Transverse colon (tissue), 3 donors: ENCODE data around the gene HOXA4.

ENCODE experiments used
- CTCF ChIP-seq, 5 experiments: fragments of 200-600 bp in 3 of 5; fragments of 450-650 bp in 2 of 5; sonication (generic) in 3 of 5; IDR thresholded peaks; 1 replicate in 2 of 5; 2 replicates in 3 of 5; pipeline ENCODE4 v1.5.1; 2016 to 2017; ENCODE audit warnings: antibody characterized with exemption in 5 of 5, inconsistent platforms in 3 of 5, mild to moderate bottlenecking in 2 of 5, moderate library complexity in 1 of 5
- POLR2A ChIP-seq: fragments of 450-650 bp; IDR thresholded peaks from one replicate; pipeline ENCODE4 v1.6.1; 2016; ENCODE audit warnings: antibody characterized with exemption, mild to moderate bottlenecking, moderate library complexity

DNA sequence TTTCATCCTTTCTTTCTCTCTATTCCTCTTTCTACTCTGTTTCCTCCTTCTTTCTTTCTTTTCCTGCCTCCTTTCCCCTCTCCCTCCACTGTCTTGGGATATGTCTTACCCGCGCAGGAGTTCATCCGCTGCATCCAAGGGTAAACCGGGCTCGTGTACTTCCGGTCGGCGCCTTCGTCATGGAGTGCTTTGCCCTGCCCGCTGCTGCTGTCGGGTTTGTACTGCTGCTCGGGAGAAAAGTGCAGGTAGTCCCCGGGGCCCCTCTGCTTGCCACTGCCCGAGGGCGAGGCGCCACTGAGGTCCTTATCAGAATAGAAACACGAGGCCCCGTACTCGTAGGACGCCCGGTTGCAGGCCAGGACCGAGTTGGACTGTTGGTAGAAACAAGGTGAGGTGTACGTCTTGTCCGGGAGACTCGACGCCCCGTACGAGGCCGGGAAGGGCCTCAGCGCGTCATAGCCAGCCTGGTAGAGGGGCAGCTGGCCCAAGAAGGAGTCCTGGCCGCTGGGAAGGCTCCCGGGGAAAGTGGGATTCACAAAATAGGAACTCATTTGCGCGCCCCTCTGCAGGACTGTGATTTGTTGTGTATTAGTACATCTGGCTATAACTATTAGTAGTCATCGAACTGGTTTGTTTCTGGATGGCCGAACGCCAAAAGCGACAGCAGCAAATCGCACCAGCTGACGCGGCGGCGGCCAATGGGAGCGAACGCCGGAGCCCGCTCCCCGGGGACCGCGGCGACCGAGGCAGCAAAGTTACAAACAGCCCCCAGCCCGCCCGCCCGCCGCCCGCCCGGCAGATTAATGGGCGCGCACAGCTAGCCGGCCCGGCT is 16.9 kb upstream of the HOXA4 start, which contains the start of gene HOXA6:
- TF ChIP-seq POLR2A (peak; percentile 29), CTCF (IDR thresholded peaks at IDR 0.05) (no peak)
